H1 (cell line): ENCODE measurements around the gene TAS1R1. TPM values are rescaled to one million over a fixed set of nuclear protein-coding genes. Genes with fewer than 3 reads are reported as not detected.

ENCODE experiments used
- NANOG ChIP-seq: IDR thresholded peaks from 2 replicates; pipeline ENCODE4 v1.6.1; 2011; ENCODE audit warnings: low read length, low read depth, mild to moderate bottlenecking, inconsistent platforms; ENCODE audit not compliant: insufficient read depth, poor library complexity, severe bottlenecking
- polyA plus RNA-seq, 7 experiments: library from polyadenylated mRNA; depleted of rRNA in 3 of 7; stranded (reverse) in 5 of 7; unstranded in 2 of 7; fragments of >200 nt in 5 of 7; fragments of 200-250 nt in 2 of 7; gene quantifications; 1 replicate in 5 of 7; 2 replicates in 1 of 7; 4 replicates in 1 of 7; pipeline versions ENCODE4 v1.2.1 to v1.2.3, GENCODE V29; 2011 to 2013; ENCODE audit warnings: missing spikeins in 2 of 7, mixed read lengths in 2 of 7
- total RNA-seq: library from RNA; stranded (reverse); fragmentation: NEBNext Ultra II Directional; extraction: Animal tissue kit (Norgen Biotek cat#: 25700); gene quantifications from 2 replicates; pipeline ENCODE4 v1.2.1, GENCODE V29; 2021
- TF ChIP-seq, protein P1 (sequence below): IDR thresholded peaks from 2 replicates; pipeline ENCODE4 v1.6.1; 2012; ENCODE audit warnings: inconsistent platforms
- TF ChIP-seq, protein P2 (sequence below): IDR thresholded peaks from 2 replicates; pipeline ENCODE4 v1.6.1; 2012; ENCODE audit warnings: inconsistent platforms

Gene TAS1R1
- total and polyA plus RNA-seq, 2 of the 8 experiments (the other 6 are each of a cell fraction or from before 2014, with no cell fraction given) = 0.26 TPM; not detected in 1

GRCh38 chr1:6534248-6534822 is 20.8 kb upstream of the TAS1R1 start (continued):
- TF ChIP-seq, protein P1, sequence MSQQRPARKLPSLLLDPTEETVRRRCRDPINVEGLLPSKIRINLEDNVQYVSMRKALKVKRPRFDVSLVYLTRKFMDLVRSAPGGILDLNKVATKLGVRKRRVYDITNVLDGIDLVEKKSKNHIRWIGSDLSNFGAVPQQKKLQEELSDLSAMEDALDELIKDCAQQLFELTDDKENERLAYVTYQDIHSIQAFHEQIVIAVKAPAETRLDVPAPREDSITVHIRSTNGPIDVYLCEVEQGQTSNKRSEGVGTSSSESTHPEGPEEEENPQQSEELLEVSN = no peak
- TF ChIP-seq, protein P2, sequence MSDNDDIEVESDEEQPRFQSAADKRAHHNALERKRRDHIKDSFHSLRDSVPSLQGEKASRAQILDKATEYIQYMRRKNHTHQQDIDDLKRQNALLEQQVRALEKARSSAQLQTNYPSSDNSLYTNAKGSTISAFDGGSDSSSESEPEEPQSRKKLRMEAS = no peak
- TF ChIP-seq NANOG = no peak
